Keratinocyte (primary cell): Measurements from ENCODE around the gene PLEKHH2. TPM values are rescaled to one million over a fixed set of nuclear protein-coding genes. Genes with fewer than 3 reads are reported as not detected.

Experiments
- DNase-seq: peaks from one replicate; pipeline ENCODE4 v3.0.0-alpha.2; 2011; ENCODE audit warnings: low read depth, missing footprints, low spot score
- FAIRE-seq: peaks from 2 replicates; lab custom pipeline; 2011; peaks lifted over from hg19 to GRCh38; lab: Jason Lieb, UNC
- H2AFZ ChIP-seq: 2 replicates; pipeline ENCODE4 v1.6.0; 2012; ENCODE audit warnings: low read length, control low read depth, inconsistent platforms; ENCODE audit not compliant: control insufficient read depth
- H3K27ac ChIP-seq: 2 replicates; pipeline ENCODE4 v1.5.1; 2011; ENCODE audit warnings: low read length; ENCODE audit not compliant: control insufficient read depth, insufficient read depth
- H3K27me3 ChIP-seq: 3 replicates; pipeline ENCODE4 v1.6.0; 2011; ENCODE audit warnings: low read length; ENCODE audit not compliant: control insufficient read depth, insufficient read depth; ENCODE audit errors: extremely low read depth
- H3K36me3 ChIP-seq, 2 experiments: 2 replicates in 1 of 2; 3 replicates in 1 of 2; pipeline ENCODE4 v1.5.1; 2011; ENCODE audit warnings: low read length in 2 of 2, mild to moderate bottlenecking in 1 of 2; ENCODE audit not compliant: control insufficient read depth in 2 of 2, insufficient read depth in 2 of 2; ENCODE audit errors: extremely low read depth in 1 of 2
- H3K4me1 ChIP-seq: 3 replicates; pipeline ENCODE4 v1.5.1; 2011; ENCODE audit warnings: low read length; ENCODE audit not compliant: control insufficient read depth, insufficient read depth; ENCODE audit errors: extremely low read depth
- H3K4me2 ChIP-seq: 3 replicates; pipeline ENCODE4 v1.6.0; 2011; ENCODE audit warnings: low read depth, low read length; ENCODE audit not compliant: control insufficient read depth, insufficient read depth; ENCODE audit errors: extremely low read depth
- H3K4me3 ChIP-seq, 3 experiments: fragments of 200-600 bp in 1 of 3; sonication (generic) in 1 of 3; 2 replicates in 2 of 3; 3 replicates in 1 of 3; pipeline ENCODE4 v1.5.1; 2011 to 2016; ENCODE audit warnings: low read length in 3 of 3, mild to moderate bottlenecking in 3 of 3, control low read depth in 2 of 3, inconsistent platforms in 1 of 3, low read depth in 1 of 3, mixed read lengths in 1 of 3, mixed run types in 1 of 3, moderate library complexity in 1 of 3; ENCODE audit not compliant: control insufficient read depth in 2 of 3, insufficient read depth in 2 of 3; ENCODE audit errors: extremely low read depth in 1 of 3
- H3K79me2 ChIP-seq: 2 replicates; pipeline ENCODE4 v1.6.0; 2012; ENCODE audit warnings: low read length; ENCODE audit not compliant: control insufficient read depth, insufficient read depth
- H3K9ac ChIP-seq: 3 replicates; pipeline ENCODE4 v1.6.0; 2011; ENCODE audit warnings: low read length; ENCODE audit not compliant: control insufficient read depth, insufficient read depth; ENCODE audit errors: extremely low read depth
- H3K9me1 ChIP-seq: 3 replicates; pipeline ENCODE4 v1.6.0; 2011; ENCODE audit warnings: low read length; ENCODE audit not compliant: control insufficient read depth, insufficient read depth; ENCODE audit errors: extremely low read depth
- H3K9me3 ChIP-seq: 2 replicates; pipeline ENCODE4 v1.5.1; 2012; ENCODE audit warnings: low read depth, low read length; ENCODE audit not compliant: control insufficient read depth
- H4K20me1 ChIP-seq: 3 replicates; pipeline ENCODE4 v1.6.0; 2011; ENCODE audit warnings: low read length; ENCODE audit not compliant: control insufficient read depth, insufficient read depth; ENCODE audit errors: extremely low read depth
- CTCF ChIP-seq, 3 experiments: IDR thresholded peaks in 1 of 3; conservative IDR thresholded peaks in 1 of 3; optimal IDR thresholded peaks in 1 of 3; 2 replicates in 2 of 3; 3 replicates in 1 of 3; pipeline versions ENCODE3 to v1.5.1; 2011; ENCODE audit warnings: low read length in 3 of 3, mild to moderate bottlenecking in 3 of 3, moderate library complexity in 2 of 3, control low read depth in 1 of 3, inconsistent platforms in 1 of 3; ENCODE audit not compliant: insufficient read depth in 2 of 3; ENCODE audit errors: extremely low read depth in 1 of 3
- EZH2 ChIP-seq: IDR thresholded peaks from one replicate; pipeline ENCODE4 v1.6.1; 2012; ENCODE audit warnings: inconsistent platforms, mild to moderate bottlenecking, low read length, moderate library complexity
- dilution Hi-C: fragments of 300-500 bp; cut with MboI; formaldehyde crosslinking; loops from one replicate; pipeline ENCODE4 v1.7.0; 2020; ENCODE audit warnings: low sequenced_read_pairs; ENCODE audit not compliant: extremely low pct_ligation_motif_present
- polyA plus RNA-seq, 5 experiments: library from polyadenylated mRNA; depleted of rRNA in 3 of 5; stranded (reverse) in 3 of 5; stranded (forward) in 1 of 5; unstranded in 1 of 5; fragments of >200 nt; gene quantifications; 1 replicate in 1 of 5; 2 replicates in 3 of 5; 3 replicates in 1 of 5; pipeline versions ENCODE4 v1.2.1 to v1.2.3, GENCODE V29; 2011 to 2012; ENCODE audit warnings: missing spikeins in 2 of 5, low read depth in 1 of 5, low replicate concordance in 1 of 5

Gene PLEKHH2
- polyA plus RNA-seq, 1 donor (not counting 4 experiments of a cell fraction or from before 2014, with no cell fraction given): 1.3 TPM

- H3K36me3 ChIP-seq: no peaks in the 10 kb centered on the region
- no peaks in the 10 kb centered on the region for H4K20me1 ChIP-seq
- no peak overlapping the region for H3K4me2 ChIP-seq
- no peaks in the 10 kb centered on the region for H3K4me1 ChIP-seq
- FAIRE-seq (no peak), DNase-seq (no peak)
- TF ChIP-seq EZH2 (no peak), CTCF (optimal IDR thresholded peaks at IDR 0.05 in 1 of 3, IDR thresholded peaks at IDR 0.05 in 1 of 3, conservative IDR thresholded peaks at IDR 0.05 in 1 of 3; ENCODE audit: extremely low read depth in 1 of 3, insufficient read depth in 2 of 3, low read length in 3 of 3) (no peak)
- dilution Hi-C loops: no loop called here
- H3K4me3 ChIP-seq: no peak overlapping the region
- no peak overlapping the region for H3K9ac ChIP-seq
- H2AFZ ChIP-seq: no peak overlapping the region
- H3K9me1 ChIP-seq: no peaks in the 10 kb centered on the region
- H3K27me3 ChIP-seq: no peaks in the 10 kb centered on the region
- no peaks in the 10 kb centered on the region for H3K79me2 ChIP-seq
- H3K27ac ChIP-seq: no peak overlapping the region
- no peaks in the 10 kb centered on the region for H3K9me3 ChIP-seq
Measured at GRCh38 chr2:43612944-43613343, 24.1 kb upstream of the PLEKHH2 start.

DNA sequence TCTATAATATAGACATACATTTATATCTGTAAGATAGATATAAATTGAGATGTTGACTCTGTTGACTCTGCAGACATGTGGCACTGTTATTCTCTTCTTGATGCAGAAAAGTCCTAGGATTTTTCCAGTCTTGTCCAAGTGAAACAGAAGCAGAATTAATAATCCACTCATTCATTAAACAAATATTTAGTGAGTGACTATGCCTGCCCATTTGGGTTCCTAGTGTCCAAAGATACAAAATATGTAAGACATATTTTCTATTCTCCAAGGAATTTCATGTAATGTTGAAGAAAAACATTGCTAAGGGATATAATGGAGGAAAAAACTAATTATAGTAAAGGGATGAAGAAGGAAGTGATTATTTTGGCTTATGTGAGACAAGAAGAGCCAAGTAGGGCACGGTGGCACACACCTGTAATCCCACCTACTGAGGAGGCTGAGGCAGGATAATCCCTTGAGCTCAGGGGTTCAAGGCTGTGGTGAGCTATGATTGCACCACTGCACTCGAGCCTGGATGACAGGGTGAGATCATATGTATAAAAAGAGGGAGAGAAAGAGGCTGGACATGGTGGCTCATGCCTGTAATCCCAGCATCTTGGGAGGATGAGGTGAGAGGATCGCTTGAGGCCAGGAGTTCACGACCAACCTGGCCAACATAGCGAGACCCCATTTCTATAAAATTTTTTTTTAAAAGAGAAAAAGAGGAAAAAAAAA lies 19.9 kb upstream of the PLEKHH2 start:
- FAIRE-seq (no peak), DNase-seq (no peak)
- dilution Hi-C loops: no loop called here
- Histone ChIP-seq H3K4me3 (no peak overlapping the region), H3K27me3 (no peaks in the 10 kb centered on the region), H3K36me3 (no peaks in the 10 kb centered on the region), H3K79me2 (no peaks in the 10 kb centered on the region), H3K4me2 (no peak overlapping the region), H2AFZ (no peak overlapping the region), H3K27ac (no peak overlapping the region), H3K9me3 (no peaks in the 10 kb centered on the region), H4K20me1 (no peaks in the 10 kb centered on the region), H3K9me1 (no peaks in the 10 kb centered on the region), H3K9ac (no peak overlapping the region), H3K4me1 (no peaks in the 10 kb centered on the region)
- TF ChIP-seq CTCF (optimal IDR thresholded peaks at IDR 0.05 in 1 of 3, IDR thresholded peaks at IDR 0.05 in 1 of 3, conservative IDR thresholded peaks at IDR 0.05 in 1 of 3; ENCODE audit: extremely low read depth in 1 of 3, insufficient read depth in 2 of 3, low read length in 3 of 3) (no peak), EZH2 (no peak)
